Epidermal melanocyte (primary cell): ENCODE results near the gene IAH1.
"Not testable (repeated sequence)": the region's sequence is repeated elsewhere in the genome, so short reads cannot be mapped to it uniquely, and the experiment has no call there.

Experiments used
- DNase-seq: peaks from one replicate; pipeline ENCODE4 v3.0.0; 2011; ENCODE audit warnings: low spot score; ENCODE audit not compliant: insufficient read length

IAH1 gene

GRCh38 chr2:9473308-9473984 lies 905 bp upstream of the IAH1 start:
- no peak for DNase-seq

DNA sequence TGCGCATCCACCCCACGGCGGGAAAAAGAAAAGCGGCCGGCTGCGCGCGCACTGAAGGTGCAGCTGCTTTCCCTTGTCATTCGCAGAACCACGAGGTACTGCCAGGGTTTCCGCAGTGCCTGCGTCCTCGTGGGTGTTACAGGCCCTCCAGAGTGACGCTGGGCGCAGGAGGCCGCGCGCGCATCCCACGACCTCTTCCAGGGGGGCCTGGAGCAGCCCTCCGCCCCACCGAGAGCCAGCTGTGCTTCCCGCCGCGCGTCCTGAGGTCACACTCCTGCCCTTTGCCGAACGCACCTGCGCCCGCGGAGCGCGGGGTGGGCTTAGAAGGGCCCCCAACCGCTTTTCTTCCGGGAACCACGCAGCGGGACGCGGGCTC lies 378 bp upstream of the IAH1 start:
- DNase-seq, result no peak

DNA sequence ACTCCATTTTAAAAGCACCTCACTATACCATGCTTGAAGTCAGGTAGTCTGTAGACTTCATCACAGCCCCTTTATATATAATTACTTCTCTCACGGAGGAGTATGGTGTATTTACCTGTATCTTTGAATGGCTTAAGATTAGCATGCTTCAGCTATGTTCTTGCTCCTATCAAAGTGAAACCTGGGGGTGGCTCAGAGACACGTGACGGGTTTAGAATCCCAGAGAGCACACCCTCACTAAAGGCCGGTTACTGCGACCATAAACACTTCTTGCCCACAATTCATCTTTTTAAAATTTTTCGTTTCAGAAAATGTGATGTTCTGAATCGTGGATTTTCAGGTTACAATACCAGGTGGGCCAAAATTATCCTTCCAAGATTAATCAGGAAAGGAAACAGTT lies 3.6 kb downstream of the IAH1 start:
- DNase-seq, result no peak

DNA sequence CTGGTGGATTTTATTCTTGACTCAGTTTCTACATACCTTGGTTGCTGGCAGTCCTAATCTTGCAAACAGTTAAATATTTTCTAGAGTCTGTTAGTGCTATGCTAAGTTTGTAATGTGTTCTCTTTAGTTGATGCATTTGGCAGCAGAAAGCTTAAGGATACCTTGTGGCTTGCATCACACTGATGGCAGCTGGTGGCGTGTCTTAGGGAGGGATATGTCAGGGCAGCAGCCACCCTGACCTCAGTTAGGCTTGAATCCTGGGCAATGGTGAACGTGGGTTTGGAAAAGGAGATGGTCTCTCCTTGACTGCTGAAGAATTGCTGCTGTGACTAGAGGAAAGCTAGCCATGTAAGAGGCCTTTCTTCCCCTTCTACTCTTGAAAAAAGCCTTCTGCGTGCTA lies 4.2 kb downstream of the IAH1 start:
- DNase-seq, result no peak

DNA sequence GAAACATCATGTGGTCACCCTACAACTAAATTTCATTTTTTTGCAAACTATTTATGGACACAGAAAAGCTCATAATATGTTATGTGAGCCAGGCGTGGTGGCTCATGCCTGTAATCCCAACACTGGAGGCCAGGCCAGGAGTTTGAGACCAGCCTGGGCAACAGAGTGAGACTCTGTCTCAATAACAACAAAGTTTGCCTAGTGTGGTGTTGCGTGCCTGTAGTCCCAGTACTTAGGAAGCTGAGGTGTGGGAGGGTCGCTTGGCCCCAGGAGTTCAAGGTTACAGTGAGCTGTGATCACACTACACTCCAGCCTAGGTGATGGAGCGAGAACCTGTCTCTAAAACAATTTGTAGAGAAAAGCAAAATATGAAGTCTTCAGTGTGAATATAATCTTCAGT lies 5.8 kb downstream of the IAH1 start:
- DNase-seq, result no peak

GRCh38 chr2:9483107-9483506 lies 8.8 kb downstream of the IAH1 start:
- no peak for DNase-seq

DNA sequence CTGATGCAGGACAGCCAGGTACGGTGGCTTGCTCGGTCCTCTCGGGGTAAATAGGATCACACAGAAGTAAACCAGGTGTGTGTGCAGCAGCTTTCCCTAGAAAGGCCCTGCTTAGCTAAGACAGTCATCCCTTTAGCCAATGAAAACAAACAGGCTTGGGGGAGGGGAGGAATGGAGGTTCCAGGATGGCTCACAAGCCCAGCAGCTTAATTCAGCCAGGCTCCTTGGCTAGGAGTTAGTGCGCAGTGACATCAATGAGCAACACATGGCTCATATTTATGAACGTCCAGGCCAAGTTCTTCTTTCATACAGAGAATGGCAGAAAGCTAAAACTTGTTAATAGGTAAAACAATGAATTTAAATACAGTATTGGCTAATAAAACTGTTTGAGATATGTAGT lies 10.2 kb downstream of the IAH1 start:
- DNase-seq, result no peak

DNA sequence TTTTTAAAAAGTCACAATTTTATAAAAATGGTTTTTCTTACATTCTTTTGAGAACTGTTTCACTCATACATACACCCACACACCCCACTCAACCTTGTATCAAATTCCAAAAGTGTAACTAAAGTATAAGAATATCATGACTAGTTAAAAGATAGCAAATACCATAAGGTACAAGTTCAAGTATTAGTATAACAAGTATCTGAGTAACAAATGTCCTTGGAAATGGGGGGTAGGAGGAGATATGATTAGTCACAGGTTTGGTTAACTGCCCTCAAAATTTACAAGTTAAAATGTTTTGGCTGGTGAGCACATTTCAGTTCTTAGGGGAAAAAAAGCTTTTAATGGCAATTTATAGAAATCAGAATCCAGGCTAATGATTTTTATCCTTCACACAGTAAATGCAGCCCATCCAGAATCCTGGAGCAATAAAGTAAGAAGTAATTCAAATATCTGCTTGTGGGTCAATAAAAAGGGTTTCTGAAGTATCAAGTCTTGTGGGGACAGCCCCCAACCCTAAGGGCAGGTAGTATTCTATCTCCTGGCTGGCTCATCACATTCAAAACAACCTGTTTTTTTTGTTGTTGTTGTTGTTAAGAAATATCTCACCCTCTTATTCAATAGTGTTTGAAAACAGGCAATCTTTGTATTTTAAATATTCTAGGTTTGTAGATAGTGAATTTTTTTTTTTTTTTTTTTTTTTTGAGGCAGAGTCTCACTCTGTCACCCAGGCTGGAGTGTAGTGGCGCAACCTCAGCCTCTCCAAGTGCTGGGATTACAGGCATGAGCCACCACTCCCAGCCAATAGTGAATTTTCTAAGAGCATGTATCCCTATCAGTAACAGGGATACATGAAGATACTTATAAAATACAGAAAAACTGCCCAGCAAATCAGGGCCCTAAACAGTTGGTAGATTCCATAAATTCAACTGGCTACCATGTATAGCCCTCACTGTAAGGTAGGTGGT lies 14.5 kb downstream of the IAH1 start:
- DNase-seq, result no peak

DNA sequence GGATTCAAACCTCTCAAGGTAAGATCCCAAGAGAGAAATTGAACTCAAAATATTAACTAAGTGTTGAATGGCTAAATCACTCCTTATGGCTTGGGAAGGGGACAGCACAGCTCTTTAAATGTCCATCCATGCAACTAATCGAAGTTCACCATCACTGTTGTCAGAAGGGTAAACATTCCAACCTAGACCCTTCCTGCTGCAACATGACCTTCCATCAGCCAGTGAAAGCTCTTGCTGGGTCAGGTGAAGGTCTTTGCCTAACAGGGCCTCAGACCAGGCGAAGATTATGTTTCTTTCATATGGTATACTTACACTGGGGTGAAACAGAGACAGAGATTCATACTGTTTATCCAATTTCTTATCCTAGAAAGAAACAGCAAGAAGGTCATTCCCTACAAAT lies 16.4 kb downstream of the IAH1 start:
- no peak for DNase-seq

DNA sequence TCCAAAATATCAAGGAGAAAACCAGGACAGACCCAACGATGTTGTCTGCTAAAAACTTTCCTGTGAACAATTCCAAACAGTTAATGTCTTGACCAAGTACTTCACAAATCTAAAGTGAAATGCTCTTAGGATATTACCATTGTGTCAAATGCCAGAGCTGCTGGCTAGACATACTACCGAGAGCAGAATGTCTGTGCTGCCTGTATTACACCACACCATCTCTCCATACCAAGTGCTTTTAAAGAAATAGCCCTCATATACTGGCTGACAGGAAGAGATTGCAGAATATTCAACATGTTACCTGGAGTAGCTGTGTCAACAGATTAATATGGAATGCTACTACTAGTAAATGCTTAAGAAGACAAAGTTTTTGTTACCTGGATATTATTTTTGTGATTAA lies 18.6 kb downstream of the IAH1 start:
- DNase-seq, result no peak

- DNase-seq, result no peak
Measured at GRCh38 chr2:9493478-9493877, 19.1 kb downstream of the IAH1 start.

- DNase-seq, result no peak
Measured at GRCh38 chr2:9494081-9494480, 19.7 kb downstream of the IAH1 start.

- DNase-seq, result no peak
Measured at GRCh38 chr2:9497017-9497416, 22.7 kb downstream of the IAH1 start.

DNA sequence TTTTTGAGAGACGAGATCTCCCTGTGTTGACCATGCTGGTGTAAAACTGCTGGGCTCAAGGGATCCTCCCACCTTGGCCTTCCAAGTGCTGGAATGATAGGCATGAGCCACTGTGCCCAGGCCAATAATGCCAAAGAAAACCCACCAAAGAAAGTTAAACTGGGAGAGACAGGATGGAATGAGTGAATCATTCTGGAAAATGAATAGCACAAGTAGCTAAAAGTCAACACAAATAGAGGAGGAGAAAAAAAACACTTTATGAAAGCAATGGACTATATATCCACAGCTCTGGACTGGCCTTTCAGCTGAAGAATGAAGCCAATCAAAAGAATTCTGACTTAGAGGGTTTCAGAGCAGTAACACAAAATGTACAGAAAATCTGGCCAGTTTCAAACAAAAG lies 23.9 kb downstream of the IAH1 start:
- no peak for DNase-seq

- DNase-seq, result no peak
Measured at GRCh38 chr2:9508931-9509330, 34.6 kb downstream of the IAH1 start.

- not testable (repeated sequence) for DNase-seq
Measured at GRCh38 chr2:9513946-9514345, 39.6 kb downstream of the IAH1 start.

DNA sequence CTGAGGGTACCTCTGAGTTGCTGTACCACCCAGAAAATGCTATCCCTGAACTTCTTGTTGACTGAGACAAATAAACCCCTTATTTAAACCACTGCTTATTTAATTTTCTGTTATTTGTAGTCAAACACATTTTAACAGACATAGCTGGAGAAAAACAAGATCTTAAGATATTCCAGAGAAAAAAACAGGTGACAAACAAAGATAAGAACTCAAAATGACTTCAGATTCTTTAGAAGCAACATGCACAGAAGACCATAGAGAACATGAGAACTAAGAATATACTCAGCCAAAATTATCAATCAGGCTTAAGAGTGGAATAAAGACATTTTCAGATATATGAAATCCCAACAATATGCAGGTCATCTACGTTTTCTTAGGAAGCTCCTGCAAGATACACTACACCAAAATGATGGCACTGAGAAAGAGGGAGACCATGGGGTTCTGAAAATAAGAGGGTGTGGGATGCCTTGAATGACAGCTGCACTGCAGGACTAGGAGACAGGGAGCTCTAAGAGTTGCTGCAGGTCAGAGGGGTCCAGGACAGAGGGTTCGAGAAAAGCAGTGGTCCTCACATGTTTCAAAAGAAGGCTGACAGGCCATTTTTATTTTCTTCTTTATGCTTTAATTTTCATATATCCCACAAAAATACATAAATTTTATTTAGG lies 42.9 kb downstream of the IAH1 start:
- no peak for DNase-seq

DNA sequence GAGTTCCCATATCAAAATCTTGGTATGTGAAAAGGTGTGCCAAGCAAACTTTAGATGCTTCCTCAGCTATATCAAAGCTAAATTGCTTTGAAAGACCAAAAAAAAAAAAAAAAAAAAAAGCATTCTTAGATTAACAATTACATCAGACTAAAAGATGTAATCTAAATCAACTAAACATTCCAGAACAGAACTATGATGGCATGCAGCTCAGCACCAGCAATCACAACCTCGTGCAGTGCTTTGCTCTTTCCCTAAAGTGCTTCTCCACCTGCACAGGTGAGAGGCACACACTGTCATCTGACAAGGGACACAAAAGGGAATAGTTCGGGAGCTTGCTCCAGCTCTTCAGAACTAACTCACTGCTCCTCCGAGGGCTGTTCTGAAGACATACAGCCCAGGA lies 43.8 kb downstream of the IAH1 start:
- DNase-seq, result no peak

DNA sequence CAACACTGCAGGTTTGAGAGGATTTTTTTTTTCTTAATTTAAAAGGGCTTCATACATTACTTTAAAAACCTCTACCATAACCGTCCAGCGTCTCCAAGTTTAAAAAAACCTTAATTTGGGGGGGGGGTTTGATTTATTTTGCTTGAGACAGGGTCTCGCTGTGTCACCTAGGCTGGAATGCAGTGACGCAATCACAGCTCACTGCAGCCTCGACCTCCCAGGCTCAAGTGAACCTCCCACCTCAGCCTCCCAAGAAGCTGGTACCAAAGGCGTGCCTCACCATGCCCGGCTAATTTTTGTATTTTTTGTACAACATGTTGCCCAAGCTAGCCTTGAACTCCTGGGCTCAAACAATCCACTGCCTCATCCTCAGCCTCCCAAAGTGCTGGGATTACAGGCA lies 44.4 kb downstream of the IAH1 start:
- DNase-seq, result no peak

- DNase-seq, result no peak
Measured at GRCh38 chr2:9519250-9519649, 44.9 kb downstream of the IAH1 start.

DNA sequence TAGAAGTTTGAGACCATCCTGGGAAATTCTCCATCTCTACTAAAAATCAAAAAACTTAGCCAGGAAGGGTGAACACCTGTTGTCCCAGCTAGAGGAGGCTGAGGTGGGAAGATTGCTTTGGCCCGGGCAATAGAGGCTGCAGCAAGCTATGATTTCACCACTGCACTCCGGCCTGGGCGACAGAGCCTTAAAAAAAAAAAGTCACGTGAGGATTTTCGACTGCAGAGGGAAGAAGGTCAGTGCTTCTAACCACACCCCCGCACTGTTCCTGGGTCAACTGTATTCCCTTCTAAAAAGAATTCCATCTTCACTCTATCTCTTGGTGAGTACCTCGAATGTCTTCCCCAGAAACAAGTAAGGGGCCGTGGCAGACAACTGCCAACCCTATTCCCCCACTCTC lies 49.9 kb downstream of the IAH1 start:
- no peak for DNase-seq

GRCh38 chr2:9525266-9525665 lies 50.9 kb downstream of the IAH1 start:
- DNase-seq, result no peak
